Neural cell (in vitro differentiated cells): ENCODE measurements around the gene MRGPRD.
"Not testable (repeated sequence)": the region's sequence is repeated elsewhere in the genome, so short reads cannot be mapped to it uniquely, and the experiment has no call there.

Source experiments
- CTCF ChIP-seq: fragments of 450-650 bp; IDR thresholded peaks from 2 replicates; pipeline ENCODE4 v1.5.1; 2014; ENCODE audit warnings: antibody characterized with exemption, mild to moderate bottlenecking, moderate library complexity; ENCODE audit not compliant: poor library complexity, severe bottlenecking
- EP300 ChIP-seq: fragments of 450-650 bp; conservative IDR thresholded peaks from 2 replicates; pipeline ENCODE4 v1.6.1; 2014; ENCODE audit warnings: antibody characterized with exemption, mild to moderate bottlenecking, moderate library complexity; ENCODE audit not compliant: poor library complexity, severe bottlenecking
- EZH2 ChIP-seq: fragments of 200-600, 300-800 bp; shearing (Covaris generic), sonication (generic); IDR thresholded peaks from 2 replicates; pipeline ENCODE4 v1.6.1; 2014; ENCODE audit warnings: antibody characterized with exemption, low read length, borderline replicate concordance, mild to moderate bottlenecking; ENCODE audit not compliant: insufficient read depth, poor library complexity, severe bottlenecking
- MXI1 ChIP-seq: fragments of 450-650 bp; conservative IDR thresholded peaks from 2 replicates; pipeline ENCODE4 v1.6.1; 2014; ENCODE audit warnings: antibody characterized with exemption, mild to moderate bottlenecking; ENCODE audit not compliant: poor library complexity, severe bottlenecking
- POLR2AphosphoS5 ChIP-seq: IDR thresholded peaks from 2 replicates; pipeline ENCODE4 v1.6.1; 2012
- RAD21 ChIP-seq: fragments of 450-650 bp; conservative IDR thresholded peaks from 2 replicates; pipeline ENCODE4 v1.6.1; 2014; ENCODE audit warnings: antibody characterized with exemption, mild to moderate bottlenecking, moderate library complexity
- REST ChIP-seq: IDR thresholded peaks from 2 replicates; pipeline ENCODE4 v1.6.1; 2012; ENCODE audit warnings: borderline replicate concordance
- TAF1 ChIP-seq: IDR thresholded peaks from 2 replicates; pipeline ENCODE4 v1.6.1; 2012; ENCODE audit warnings: low read depth

GRCh38 chr11:68999748-69000355 lies 19.1 kb upstream of the MRGPRD start:
- not testable (repeated sequence) for TF ChIP-seq CTCF, POLR2AphosphoS5, EP300, TAF1, RAD21, EZH2, MXI1, REST
